T-helper 2 cell treated with Interferon-gamma antibody and Interleukin-4, amounts not matched to agents 5 μg/mL and 100 μg/mL, for 36 hours (primary cell): ENCODE measurements around the gene MGMT.

ENCODE experiments used
- DNase-seq: peaks from one replicate; pipeline ENCODE4 v3.0.0; 2021; ENCODE audit warnings: low spot score
- H3K27ac Mint-ChIP-seq: one replicate; pipeline ENCODE4 v1.8.0; 2021; ENCODE audit warnings: mild to moderate bottlenecking, mixed read lengths
- H3K27me3 Mint-ChIP-seq: one replicate; pipeline ENCODE4 v1.8.0; 2021; ENCODE audit warnings: low read depth, mixed read lengths
- H3K36me3 Mint-ChIP-seq: one replicate; pipeline ENCODE4 v1.8.0; 2021; ENCODE audit warnings: low read depth, mixed read lengths
- H3K4me1 Mint-ChIP-seq: one replicate; pipeline ENCODE4 v1.8.0; 2021; ENCODE audit warnings: low read depth, mixed read lengths
- H3K4me3 Mint-ChIP-seq: one replicate; pipeline ENCODE4 v1.8.0; 2022; ENCODE audit warnings: mild to moderate bottlenecking, moderate library complexity, mixed read lengths
- H3K9me3 Mint-ChIP-seq: one replicate; pipeline ENCODE4 v1.8.0; 2021; ENCODE audit warnings: mixed read lengths

The MGMT gene

DNA sequence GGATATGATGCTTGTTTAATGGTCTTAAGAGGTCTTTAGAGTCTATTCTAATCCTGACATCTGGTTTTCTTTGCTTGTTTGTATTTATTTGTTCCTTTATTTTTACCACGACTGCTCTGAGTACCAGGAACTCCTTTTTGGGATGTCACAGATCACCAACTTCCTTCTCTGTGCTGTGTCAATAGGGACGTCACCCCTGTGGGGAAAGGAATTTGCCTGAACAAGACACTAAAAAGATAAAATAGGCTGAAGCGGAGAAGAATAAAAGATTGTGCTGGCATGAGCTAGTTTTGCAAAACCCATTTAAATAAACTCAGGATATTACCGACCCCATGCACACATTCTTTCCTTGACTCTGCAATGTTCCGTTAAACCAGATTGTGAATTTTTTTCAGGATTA, 27.7 kb downstream of the MGMT start:
- H3K36me3 Mint-ChIP-seq, result peaks cover 14% of the 10 kb centered on the region
- no peak overlapping the region for H3K27ac Mint-ChIP-seq
- H3K27me3 Mint-ChIP-seq, result no peaks in the 10 kb centered on the region
- DNase-seq, result no peak
- H3K4me1 Mint-ChIP-seq, result peaks cover 2% of the 10 kb centered on the region
- H3K9me3 Mint-ChIP-seq, result peaks cover 41% of the 10 kb centered on the region
- no peak overlapping the region for H3K4me3 Mint-ChIP-seq

DNA sequence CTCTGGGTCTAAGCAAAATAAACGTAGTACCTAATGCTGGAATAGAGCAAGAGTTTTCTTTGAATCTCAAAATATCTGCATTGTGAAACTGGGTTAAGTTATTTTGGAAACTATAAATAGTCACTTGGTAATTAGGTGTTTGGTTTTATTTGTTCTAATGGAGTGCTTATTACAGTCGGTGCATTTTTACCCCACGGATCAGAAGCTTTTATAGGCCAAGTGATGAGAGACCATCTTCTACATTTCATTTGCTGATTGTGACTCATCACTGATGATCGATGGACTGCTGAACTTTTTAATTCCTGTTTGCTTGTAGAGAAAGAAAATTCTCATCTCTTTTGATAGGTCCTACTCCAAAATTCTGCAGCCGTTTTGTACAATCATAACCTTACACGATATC, 28.2 kb downstream of the MGMT start:
- H3K9me3 Mint-ChIP-seq, result peaks cover 36% of the 10 kb centered on the region
- no peak for DNase-seq
- H3K4me1 Mint-ChIP-seq, result peaks cover 2% of the 10 kb centered on the region
- no peak overlapping the region for H3K4me3 Mint-ChIP-seq
- H3K27ac Mint-ChIP-seq, result no peak overlapping the region
- no peaks in the 10 kb centered on the region for H3K27me3 Mint-ChIP-seq
- peaks cover 14% of the 10 kb centered on the region for H3K36me3 Mint-ChIP-seq

DNA sequence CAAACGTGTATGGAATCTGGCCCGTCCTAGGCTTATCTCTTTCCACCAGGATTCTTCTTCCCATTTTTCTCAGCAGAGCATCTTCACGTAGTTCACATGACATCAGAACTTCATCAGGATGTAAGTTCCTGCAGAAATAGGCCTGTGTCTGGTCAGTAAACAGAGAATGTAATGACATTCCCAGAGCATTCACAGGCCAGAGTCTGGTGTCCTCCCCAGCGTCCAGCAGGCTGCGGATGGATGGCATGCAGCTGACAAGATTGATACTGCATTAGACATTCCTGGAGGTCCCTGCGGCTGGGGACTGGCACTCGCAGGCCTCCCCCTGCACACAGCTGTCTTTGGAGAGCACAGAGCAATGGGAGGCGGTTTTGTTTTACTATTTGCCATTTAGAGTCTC, 28.7 kb downstream of the MGMT start:
- no peaks in the 10 kb centered on the region for H3K27me3 Mint-ChIP-seq
- H3K9me3 Mint-ChIP-seq, result peaks cover 33% of the 10 kb centered on the region
- peaks cover 2% of the 10 kb centered on the region for H3K4me1 Mint-ChIP-seq
- H3K36me3 Mint-ChIP-seq, result peaks cover 14% of the 10 kb centered on the region
- H3K4me3 Mint-ChIP-seq, result no peak overlapping the region
- H3K27ac Mint-ChIP-seq, result no peak overlapping the region
- no peak for DNase-seq

DNA sequence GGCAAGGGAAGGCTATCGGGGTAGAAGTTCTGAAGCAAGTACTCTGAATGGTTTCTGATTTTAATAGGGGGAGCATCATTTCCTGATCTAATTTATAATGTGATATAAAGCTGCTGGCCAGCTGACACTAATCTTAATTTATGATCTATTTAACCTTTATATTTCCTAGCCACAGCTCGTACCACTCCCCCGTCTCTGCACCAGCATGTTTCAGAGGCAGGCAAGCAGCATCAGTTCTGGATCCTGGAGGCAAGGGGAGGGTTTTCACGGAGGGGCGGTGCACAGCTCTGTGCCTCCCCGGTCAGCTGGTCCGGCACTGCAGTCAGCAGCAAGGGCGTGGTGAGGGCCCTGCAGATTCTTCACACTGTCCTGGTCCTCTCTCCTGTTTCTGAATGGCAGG, 30.0 kb downstream of the MGMT start:
- Mint-ChIP-seq H3K9me3 (peaks cover 21% of the 10 kb centered on the region), H3K4me3 (no peak overlapping the region), H3K36me3 (peaks cover 7% of the 10 kb centered on the region), H3K27me3 (no peaks in the 10 kb centered on the region), H3K4me1 (peaks cover 2% of the 10 kb centered on the region), H3K27ac (no peak overlapping the region)
- no peak for DNase-seq

DNA sequence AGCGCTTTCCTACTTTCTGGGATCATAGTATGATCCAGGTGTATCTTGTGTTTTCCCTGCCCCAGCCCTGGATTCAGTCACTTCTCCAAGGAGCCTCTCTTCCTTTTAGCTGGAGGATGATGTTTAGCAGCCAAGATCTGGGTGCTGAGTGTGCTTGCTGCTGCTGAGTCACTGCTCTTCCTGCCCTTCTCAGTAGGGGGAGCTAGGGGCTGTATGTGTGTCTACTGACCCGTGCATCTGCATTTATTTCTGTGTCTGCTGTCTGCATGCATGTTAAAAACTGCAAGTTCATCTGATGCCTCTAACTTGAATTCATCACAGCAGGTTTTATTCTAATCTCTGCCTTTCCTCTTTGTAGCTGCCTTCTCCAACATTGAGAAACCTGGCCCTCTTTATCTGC, 31.6 kb downstream of the MGMT start:
- Mint-ChIP-seq H3K36me3 (peaks cover 6% of the 10 kb centered on the region), H3K4me3 (no peak overlapping the region), H3K27me3 (no peaks in the 10 kb centered on the region), H3K9me3 (peaks cover 11% of the 10 kb centered on the region), H3K4me1 (no peaks in the 10 kb centered on the region), H3K27ac (no peak overlapping the region)
- DNase-seq, result no peak

DNA sequence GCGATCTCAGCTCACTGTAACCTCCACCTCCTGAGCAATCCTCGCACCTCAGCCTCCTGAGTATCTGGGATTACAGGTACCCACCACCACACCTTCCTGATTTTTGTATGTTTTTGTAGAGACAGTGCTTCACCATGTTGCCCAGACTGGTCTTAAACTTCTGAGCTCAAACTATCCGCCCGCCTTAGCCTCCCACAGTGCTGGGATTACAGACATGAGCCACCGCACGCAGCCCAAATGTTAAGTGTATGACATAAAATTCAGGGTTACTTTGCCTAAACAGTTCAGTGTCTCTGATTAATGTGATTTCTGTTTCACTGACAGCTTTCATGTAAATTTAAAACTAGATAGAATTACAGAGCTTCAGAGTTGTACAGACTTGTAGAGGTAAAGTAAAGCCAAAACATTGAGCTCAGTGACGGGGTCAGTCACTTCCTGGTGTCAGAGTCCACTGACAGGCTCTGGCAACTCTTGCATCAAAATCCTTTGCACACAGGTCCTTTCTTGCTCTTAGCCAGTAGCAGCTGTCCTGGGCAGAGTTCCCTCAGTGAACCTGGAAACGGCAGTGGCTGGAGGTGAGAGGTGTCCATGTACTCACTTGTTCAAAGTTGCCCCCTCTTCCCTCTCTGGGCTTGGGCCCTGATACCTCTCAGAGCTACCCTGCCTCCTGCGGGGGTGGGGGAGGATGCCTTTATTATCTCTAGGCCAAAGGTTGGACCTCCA, 33.7 kb downstream of the MGMT start:
- peaks cover 4% of the 10 kb centered on the region for H3K36me3 Mint-ChIP-seq
- H3K27me3 Mint-ChIP-seq, result no peaks in the 10 kb centered on the region
- H3K9me3 Mint-ChIP-seq, result peaks cover 12% of the 10 kb centered on the region
- H3K27ac Mint-ChIP-seq, result no peak overlapping the region
- no peak for DNase-seq
- H3K4me3 Mint-ChIP-seq, result no peak overlapping the region
- no peaks in the 10 kb centered on the region for H3K4me1 Mint-ChIP-seq

DNA sequence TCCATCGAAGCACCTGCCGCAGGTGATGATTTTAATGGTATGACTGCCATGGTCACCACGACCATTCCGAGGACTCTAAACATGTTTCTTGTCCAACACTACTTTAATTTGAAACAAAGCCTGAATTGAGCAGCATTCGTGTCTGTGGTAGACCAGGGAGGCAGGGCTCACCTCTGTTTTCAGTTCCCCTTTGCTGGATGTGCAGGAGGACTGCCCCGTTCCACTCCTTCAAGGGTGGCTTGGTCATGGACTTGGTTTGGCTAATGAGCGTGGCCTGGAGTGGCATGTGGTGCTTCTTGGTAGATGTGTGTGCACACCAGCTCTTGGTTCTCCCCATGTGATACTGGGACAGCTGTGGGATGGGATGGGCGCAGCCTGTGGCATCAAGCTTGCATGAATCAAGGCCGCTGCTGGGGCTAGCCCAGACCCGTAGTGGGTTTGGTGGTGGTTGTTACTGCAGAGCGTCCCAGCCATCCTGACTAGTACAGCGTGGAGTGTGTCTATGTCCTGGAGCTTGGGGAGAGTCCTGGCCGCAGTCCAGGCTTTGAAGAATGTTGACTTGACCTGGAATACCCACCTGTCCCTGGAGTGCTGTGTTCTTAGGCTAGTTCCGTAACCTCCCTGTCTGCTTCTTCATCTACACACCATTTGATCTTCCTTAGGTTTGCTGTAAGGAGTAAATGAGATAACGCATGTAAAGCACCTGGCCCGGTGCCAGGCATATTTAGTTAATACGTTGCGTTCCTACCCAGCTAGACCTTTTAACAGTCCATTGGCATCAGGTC, 34.8 kb downstream of the MGMT start:
- Mint-ChIP-seq H3K4me1 (no peaks in the 10 kb centered on the region), H3K27ac (no peak overlapping the region), H3K9me3 (peaks cover 20% of the 10 kb centered on the region), H3K27me3 (no peaks in the 10 kb centered on the region), H3K4me3 (no peak overlapping the region), H3K36me3 (no peaks in the 10 kb centered on the region)
- no peak for DNase-seq

DNA sequence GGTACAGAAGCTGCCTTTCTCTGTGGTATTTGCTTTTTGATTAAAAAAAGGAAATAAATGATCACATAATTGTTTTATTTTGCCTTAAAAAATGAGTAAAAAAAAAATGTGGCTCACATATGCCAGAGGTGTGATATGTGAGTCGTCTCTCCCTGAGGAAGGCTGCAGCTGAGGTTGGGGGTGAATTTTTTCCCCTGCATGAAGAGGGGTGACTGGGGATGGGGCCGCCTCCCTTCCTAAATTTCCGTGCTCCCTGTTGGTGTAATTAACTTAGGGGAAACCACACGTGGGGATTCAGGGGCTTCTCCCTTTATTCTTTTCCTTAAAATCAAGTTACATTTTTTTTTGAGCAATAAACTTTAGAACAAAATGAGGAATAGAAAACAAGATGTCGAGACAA, 35.4 kb downstream of the MGMT start:
- Mint-ChIP-seq H3K4me1 (no peaks in the 10 kb centered on the region), H3K27ac (no peak overlapping the region), H3K4me3 (no peak overlapping the region), H3K9me3 (peaks cover 21% of the 10 kb centered on the region), H3K27me3 (no peaks in the 10 kb centered on the region), H3K36me3 (no peaks in the 10 kb centered on the region)
- no peak for DNase-seq

DNA sequence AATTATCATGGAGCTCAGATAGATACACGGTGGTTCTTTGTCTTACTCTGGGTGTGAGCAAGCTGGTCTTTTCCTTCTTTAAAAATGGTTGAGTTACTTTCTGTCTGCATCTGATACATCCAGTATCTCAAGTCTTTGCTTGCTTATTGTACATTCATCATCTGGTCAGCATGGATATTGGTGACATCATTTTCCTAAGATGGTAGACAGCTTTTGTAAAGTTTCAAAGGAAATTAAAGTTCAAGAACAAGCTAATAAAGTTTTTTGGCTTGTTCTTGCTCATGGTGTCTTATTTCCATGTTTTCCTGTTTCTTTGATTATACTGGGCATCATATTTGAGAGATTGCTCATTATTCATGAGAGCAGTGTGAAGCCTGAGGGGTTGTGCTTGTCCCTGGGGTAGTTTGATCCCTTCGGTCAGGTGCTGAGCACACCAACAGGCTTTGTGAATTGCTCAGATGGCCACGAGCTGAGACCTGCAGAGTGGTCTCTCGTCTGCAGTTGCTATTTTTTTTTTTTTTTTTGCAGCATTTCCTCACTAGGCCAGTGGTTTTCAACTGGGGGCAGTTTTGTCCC, 38.5 kb downstream of the MGMT start:
- Mint-ChIP-seq H3K9me3 (peaks cover 30% of the 10 kb centered on the region), H3K27me3 (no peaks in the 10 kb centered on the region), H3K36me3 (peaks cover 2% of the 10 kb centered on the region), H3K4me1 (no peaks in the 10 kb centered on the region), H3K27ac (no peak overlapping the region), H3K4me3 (no peak overlapping the region)
- DNase-seq, result no peak

DNA sequence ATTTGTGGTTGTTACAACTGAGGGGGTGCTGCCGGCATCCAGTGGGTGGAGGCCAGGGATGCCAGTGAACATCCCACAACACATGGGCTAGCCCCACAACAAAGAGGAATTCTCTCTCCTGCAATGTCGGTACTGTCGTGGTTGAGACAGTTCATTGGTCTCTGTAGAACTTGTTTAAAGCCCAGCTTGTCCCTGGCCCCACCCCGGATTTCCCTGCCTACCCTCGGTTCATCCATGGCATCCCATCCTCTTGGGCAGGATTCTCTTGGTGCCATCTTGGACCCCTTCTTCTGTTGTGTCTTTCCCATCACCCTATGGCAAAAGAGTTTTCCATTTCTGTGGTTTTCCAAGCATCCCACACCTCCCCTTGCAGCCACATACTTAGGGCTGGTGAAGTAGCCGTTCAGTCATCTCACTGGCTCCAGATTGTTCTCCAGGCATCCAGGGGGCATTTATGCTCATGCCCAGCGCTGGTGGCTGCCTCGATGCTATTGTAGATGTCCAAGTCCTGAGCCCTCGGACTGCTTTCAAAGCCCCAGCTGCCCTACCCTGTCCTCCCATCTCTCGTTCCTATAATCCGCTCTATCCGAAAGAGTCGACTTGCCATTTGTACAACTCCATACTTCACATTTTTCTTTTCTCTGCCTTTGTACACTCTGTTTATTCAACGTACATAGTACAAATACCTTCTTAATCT, 39.2 kb downstream of the MGMT start:
- Mint-ChIP-seq H3K27ac (no peak overlapping the region), H3K4me3 (no peak overlapping the region), H3K27me3 (no peaks in the 10 kb centered on the region), H3K36me3 (peaks cover 2% of the 10 kb centered on the region), H3K9me3 (peaks cover 30% of the 10 kb centered on the region), H3K4me1 (no peaks in the 10 kb centered on the region)
- no peak for DNase-seq

DNA sequence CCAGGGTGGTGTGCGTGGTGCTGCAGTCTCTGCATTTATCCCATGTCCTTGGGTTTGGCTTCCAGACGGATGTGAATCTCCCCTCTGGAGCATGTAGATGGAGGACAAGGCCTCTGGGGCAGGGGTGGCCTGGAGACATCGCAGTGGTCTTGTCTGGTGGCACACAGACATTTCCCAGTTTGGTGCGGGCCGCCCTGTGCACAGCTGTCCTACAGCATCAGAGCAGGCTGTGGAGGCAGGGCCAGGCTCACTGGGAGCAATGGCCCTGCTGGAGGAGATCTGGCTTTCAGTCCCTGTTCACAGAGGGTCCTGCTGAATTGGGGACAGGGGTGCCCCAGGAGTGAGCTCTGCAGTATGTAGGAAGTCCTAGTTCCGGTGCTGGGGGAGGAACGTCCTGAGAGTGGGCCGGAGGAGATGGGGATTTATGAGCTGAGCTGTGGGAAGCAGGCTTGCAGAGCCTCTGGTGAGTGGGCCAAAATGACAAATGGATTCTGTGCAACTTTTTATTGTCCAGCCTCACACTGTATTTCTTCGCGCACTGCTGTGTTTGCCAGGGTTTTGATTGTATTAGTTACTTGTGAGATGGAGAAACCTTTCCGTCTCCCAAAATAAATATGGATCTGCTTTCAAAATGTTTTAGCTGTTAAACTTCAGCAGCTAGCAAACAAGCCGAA, 40.3 kb downstream of the MGMT start:
- no peaks in the 10 kb centered on the region for H3K4me1 Mint-ChIP-seq
- no peak overlapping the region for H3K4me3 Mint-ChIP-seq
- H3K27me3 Mint-ChIP-seq, result no peaks in the 10 kb centered on the region
- DNase-seq, result no peak
- no peak overlapping the region for H3K27ac Mint-ChIP-seq
- peaks cover 30% of the 10 kb centered on the region for H3K9me3 Mint-ChIP-seq
- peaks cover 2% of the 10 kb centered on the region for H3K36me3 Mint-ChIP-seq

DNA sequence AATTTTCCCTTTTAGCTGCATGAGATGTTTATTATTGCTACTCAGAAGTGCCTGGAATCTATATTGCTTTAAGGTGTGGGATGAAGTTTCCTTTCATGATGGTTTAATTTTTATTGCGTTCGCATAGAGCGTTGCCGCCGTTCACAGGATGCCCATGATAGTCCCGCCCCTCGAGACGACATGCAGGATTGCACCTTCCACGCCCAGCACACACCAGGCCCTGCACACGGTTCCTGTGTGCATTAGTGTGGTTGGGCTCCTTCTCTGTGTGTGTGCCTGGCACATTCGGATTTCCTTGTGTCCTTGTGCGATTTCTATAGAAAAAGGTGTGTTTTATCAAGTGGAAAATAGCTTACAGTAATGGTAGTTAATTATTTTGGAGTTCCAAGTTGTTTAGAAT, 42.1 kb downstream of the MGMT start:
- no peaks in the 10 kb centered on the region for H3K27me3 Mint-ChIP-seq
- DNase-seq, result no peak
- no peaks in the 10 kb centered on the region for H3K4me1 Mint-ChIP-seq
- peaks cover 26% of the 10 kb centered on the region for H3K9me3 Mint-ChIP-seq
- H3K4me3 Mint-ChIP-seq, result no peak overlapping the region
- H3K36me3 Mint-ChIP-seq, result peaks cover 2% of the 10 kb centered on the region
- no peak overlapping the region for H3K27ac Mint-ChIP-seq

DNA sequence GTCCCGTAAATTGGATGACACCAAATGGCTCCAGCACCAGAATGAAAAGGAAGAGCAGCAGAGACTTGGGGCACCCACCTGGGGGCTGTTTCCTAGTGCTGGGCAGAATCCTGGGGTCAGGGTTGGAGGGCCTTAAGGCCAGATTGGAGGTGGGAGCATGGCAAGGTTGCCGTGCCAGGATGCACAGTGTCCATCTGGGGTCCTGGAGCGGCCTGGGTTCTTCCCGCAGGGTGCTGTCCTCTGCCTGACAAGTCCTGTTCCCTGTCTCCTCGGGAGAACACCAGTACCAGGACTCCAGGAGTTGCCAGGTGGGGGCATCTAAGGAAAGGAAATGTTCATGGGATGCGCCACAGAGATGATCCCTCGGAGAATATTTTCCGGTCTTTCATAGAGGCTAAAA, 42.8 kb downstream of the MGMT start:
- Mint-ChIP-seq H3K4me1 (no peaks in the 10 kb centered on the region), H3K27ac (no peak overlapping the region), H3K27me3 (no peaks in the 10 kb centered on the region), H3K4me3 (no peak overlapping the region), H3K36me3 (peaks cover 2% of the 10 kb centered on the region), H3K9me3 (peaks cover 24% of the 10 kb centered on the region)
- DNase-seq, result no peak
